GM21737 (cell line): ENCODE measurements around the gene USP37.

Experiments used
- ATAC-seq: cut with Tn5 transposase; IDR thresholded peaks from one replicate; pipeline ENCODE4 v1.9.1; 2021; ENCODE audit warnings: mild to moderate bottlenecking, moderate library complexity; ENCODE audit not compliant: unreplicated experiment

USP37 gene

DNA sequence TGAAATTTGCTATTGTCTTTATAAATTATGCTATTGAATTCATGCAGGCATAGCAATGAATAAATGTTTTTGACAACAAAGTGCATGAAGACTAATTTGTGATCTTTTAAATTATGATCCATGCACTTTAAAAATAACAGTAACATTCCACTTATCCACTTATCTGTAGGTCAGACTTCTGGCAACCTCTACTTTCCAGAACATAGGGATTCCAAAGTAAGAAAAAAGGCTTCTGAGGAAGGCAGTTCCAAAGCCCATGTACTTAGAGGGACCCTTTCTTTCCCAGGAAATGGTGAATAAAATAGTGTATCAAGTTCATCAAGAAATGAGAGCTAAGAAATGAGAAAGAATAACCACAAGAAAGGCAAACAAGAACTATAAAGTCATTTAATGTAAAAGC lies 90.9 kb downstream of the USP37 start:
- ATAC-seq: no peak

GRCh38 chr2:218476676-218477075 lies 91.5 kb downstream of the USP37 start:
- ATAC-seq: no peak

GRCh38 chr2:218474527-218474926 lies 93.6 kb downstream of the USP37 start:
- ATAC-seq: no peak

DNA sequence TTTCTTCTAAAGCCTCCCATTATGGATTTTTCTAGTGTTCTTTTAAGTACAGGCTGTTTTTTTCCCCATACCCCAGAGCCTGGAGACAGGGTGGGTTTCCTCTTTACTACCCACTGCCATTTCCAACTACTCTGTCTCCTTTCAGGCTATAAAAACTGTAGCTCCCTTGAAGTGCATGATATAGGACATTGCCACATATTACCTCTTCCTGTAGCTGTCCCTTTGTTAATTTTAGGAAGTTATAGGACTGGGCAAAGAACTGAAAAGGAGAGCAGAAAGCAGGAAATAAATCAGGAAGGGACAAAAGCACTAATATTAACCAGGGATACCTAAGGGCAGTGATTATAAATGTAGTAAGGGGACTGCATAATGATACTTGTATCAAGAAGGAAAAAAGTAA lies 95.2 kb downstream of the USP37 start:
- ATAC-seq: no peak

GRCh38 chr2:218471982-218472381 lies 96.2 kb downstream of the USP37 start:
- ATAC-seq: no peak

DNA sequence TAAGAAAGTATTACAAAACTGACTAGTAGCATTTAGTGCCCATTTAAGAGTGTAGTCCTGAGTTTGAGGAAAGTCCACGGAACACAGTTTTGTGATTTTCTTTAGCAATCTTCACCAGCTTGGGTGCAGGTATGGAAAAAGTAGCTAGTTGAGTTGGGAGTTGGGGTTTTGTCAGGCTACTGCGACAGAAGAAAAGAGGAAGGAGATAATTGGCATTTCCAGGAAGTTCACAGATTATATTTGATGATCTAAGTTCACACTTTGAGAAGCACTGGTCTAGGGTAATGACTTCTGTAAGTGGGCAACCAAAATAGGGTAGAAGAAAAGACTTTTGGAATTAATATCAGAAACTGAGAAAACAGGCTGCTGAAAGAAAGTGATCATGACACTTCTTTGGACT lies 97.1 kb downstream of the USP37 start:
- no peak for ATAC-seq

DNA sequence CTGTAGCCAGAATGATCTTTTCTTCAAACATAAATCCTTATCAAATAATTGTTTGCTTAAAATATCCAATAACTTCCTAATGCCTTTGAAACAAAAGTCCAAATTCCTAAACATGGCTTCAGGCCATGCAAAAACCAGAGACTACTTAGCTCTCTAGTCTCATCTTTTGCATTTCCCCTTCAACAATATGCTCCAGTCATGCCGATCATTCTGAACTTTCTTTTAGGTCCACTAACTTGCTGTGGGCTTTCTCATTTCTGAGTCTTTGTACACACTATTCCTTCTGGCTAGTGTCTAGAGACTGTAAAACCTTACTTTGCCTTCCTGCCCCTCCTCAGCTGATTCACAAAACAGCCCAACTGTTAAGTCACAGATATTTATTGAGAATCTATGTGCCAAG lies 97.7 kb downstream of the USP37 start:
- no peak for ATAC-seq

DNA sequence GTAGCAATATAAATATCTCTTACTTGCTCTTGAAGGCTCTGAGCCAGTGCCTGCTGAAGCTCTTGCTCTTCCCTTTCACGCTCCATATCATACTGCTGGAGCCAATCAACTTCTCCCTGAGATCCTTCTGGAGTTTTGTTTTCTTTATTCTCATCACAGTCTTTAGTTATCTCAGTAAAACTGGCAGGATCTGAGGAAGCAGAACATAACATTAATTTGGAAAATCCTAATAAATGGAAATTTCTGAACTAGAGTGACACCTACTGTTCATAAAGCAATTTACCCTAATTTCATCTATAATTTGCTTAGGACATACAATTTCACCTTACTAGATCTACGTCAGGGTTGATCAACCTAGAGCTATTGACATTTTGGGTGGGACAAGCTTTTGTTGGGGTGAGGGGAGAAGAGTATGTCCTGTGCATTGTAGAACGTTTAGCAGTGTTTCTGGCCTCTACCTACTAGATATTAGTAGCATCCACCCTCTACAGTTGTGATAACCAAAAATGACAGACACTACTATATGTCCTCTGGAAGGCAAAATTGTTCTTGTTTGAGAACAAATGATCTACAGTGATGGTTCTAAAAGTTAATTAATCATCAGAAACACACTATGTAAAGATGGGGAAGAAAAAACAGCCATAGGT lies 102.0 kb downstream of the USP37 start:
- no peak for ATAC-seq

GRCh38 chr2:218458598-218458997 lies 109.6 kb downstream of the USP37 start:
- no peak for ATAC-seq

GRCh38 chr2:218456849-218457248 lies 111.3 kb downstream of the USP37 start:
- ATAC-seq: no peak

GRCh38 chr2:218452079-218452478 lies 116.1 kb downstream of the USP37 start:
- no peak for ATAC-seq

- no peak for ATAC-seq
Measured at GRCh38 chr2:218448934-218449333, 119.2 kb downstream of the USP37 start.

DNA sequence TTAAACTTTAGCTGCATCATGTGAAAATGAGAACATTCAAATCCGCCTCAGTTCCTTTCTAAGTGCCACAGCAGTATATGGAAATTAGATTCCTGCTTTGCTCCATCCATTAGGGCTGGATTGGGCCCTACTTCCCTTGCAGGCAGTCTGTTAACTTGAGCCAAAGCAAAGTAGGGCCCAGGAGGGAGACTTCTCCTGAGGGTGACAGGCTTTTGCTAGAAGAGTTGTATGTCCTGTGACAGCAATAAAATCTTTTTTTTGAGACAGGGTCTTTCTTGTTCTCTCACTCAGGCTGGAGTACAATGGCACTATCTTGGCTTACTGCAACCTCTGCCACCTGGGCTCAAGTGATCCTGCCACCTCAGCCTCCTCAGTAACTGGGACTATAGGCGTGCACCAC lies 121.1 kb downstream of the USP37 start:
- ATAC-seq: no peak

GRCh38 chr2:218446547-218446946 lies 121.6 kb downstream of the USP37 start:
- ATAC-seq: no peak

GRCh38 chr2:218445602-218446001 lies 122.5 kb downstream of the USP37 start:
- no peak for ATAC-seq

GRCh38 chr2:218444692-218445357 lies 123.3 kb downstream of the USP37 start:
- ATAC-seq: no peak

DNA sequence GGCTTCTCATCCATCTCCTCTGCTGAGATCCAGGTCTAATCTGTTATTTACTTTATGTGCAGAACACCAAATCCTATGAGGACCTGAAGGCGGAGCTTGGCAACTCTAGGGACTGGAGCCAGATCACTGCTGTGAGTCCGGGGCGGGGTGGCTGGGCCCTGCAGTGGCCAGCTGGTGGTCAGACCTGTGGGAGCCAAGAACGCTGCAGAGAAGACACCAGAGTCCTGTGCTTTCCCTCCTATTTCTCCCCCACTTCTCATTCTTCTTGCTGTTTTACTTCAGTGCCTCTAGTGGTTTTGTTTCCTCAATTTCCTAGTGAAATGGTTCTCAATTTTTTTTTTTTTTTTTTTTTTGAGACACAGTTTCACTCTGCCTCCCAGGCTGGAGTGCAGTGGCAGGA lies 129.6 kb downstream of the USP37 start:
- ATAC-seq: no peak

DNA sequence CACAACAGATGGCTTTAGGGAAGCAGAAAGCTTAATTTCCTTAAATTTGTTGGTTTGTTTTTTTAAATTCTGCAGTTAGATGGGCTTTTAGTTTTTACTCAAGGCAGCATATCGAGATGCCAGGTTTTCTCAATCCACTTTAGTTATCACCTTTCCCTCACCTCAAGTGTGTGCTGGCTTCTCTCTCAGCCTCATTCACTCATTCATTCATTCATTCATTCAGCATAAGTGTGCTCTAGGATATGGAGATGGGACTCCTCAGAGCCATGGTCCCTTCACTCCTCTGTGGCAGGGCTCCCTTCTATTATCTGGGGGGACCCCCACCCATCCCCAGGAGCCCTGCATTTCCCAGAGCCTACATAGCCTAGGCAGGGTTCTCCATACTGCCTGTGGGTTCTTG lies 130.2 kb downstream of the USP37 start:
- no peak for ATAC-seq

DNA sequence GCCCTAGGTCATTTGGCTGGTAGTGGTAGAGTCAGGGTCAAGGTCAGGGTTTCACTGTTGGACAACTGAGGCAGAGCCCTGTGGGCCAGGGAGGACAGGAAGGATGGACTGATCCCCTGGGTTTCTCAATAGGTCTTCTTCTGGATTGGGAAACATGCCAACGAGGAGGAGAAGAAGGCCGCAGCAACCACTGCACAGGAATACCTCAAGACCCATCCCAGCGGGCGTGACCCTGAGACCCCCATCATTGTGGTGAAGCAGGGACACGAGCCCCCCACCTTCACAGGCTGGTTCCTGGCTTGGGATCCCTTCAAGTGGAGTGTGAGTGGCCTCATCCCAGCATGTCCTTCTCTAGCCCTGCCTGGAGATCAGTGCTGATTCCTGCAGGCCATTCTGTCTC lies 131.2 kb downstream of the USP37 start:
- ATAC-seq: no peak

DNA sequence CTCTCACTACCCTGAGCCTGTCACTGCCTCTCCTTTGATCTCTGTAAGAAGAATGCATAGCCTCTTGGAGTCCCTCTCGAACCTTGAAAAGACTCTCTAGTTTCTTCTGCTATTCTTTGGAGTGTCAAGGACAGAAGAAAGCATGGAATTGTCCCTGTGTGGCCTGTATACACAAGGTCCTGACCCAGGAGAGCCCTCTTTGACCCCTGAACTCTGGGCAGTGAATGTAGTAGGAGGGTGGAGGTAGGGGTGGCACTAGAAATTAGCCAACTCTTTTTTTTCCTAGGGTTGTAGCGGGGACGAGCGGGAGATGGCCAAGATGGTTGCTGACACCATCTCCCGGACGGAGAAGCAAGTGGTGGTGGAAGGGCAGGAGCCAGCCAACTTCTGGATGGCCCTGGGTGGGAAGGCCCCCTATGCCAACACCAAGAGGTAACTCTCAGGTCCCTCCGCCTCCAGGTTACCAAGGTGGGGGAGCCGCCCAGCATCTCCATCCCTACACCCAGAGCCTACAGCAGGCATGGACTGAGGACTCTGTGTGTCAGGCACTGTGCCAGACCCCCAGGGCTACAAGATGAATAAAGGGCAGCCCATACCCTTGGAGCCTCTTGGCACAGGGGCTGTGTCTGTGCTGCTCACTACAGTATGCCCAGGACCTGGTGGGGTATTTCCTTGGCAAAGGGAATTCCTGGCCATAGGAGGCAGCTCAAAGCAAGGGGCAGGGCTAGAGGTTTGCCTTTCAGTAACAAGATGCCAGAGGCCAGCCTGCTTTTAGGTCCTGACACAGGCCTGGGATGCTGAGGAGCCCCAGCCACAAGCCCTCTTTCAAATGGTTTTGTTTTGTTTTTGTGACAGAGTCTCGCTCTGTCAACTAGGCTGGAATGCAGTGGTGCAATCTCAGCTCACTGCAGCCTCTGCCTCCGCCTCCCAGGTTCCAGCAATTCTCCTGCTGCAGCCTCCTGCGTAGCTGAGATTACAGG lies 132.9 kb downstream of the USP37 start:
- no peak for ATAC-seq

DNA sequence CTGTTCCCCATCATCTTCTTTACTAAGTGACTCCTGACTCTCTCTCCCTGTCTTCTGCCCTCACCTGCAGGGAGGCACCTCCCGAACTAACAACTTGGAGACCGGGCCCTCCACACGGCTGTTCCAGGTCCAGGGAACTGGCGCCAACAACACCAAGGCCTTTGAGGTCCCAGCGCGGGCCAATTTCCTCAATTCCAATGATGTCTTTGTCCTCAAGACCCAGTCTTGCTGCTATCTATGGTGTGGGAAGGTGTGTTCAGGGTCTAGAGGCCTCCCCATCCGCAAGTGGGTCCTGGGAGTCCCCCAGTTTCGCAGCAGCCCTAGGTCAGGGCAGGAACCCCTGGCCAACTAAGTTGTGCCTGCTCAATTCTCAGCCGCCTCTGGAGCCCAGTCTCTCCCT lies 133.7 kb downstream of the USP37 start:
- no peak for ATAC-seq
